Left ventricle myocardium inferior (tissue), 1 donor: ENCODE measurements around the gene LIMD2. TPM values are rescaled to one million over a fixed set of nuclear protein-coding genes. Genes with fewer than 3 reads are reported as not detected.
"Not testable (repeated sequence)": the region's sequence is repeated elsewhere in the genome, so short reads cannot be mapped to it uniquely, and the experiment has no call there.

Experiments
- DNase-seq: peaks from one replicate; pipeline ENCODE4 v3.0.0-alpha.2; 2020
- H3K27ac ChIP-seq: fragments of 200-600 bp; replicated peaks from 2 replicates; pipeline ENCODE4 v1.8.0; 2021
- H3K27me3 ChIP-seq: fragments of 200-600 bp; 2 replicates; pipeline ENCODE4 v1.8.0; 2021; ENCODE audit warnings: low read depth
- H3K36me3 ChIP-seq: fragments of 200-600 bp; 2 replicates; pipeline ENCODE4 v1.8.0; 2021
- H3K4me1 ChIP-seq: fragments of 200-600 bp; 2 replicates; pipeline ENCODE4 v1.8.0; 2021
- H3K4me3 ChIP-seq: fragments of 200-600 bp; 2 replicates; pipeline ENCODE4 v1.8.0; 2021; ENCODE audit warnings: mild to moderate bottlenecking, moderate library complexity
- H3K9me3 ChIP-seq: fragments of 200-600 bp; replicated peaks from 2 replicates; pipeline ENCODE4 v1.8.0; 2021
- intact Hi-C: fragments of 100-400 bp; cut with micrococcal nuclease; formaldehyde crosslinking; loops from one replicate; pipeline ENCODE4 v1.11.0; 2022
- total RNA-seq: library from RNA; stranded (reverse); fragmentation: NEBNext Ultra II Directional; extraction: Animal tissue kit (Norgen Biotek cat#: 25700); gene quantifications from one replicate; pipeline ENCODE4 v1.2.1, GENCODE V29; 2021
- TF ChIP-seq, protein P1 (sequence below): fragments of 200-600 bp; IDR thresholded peaks from 2 replicates; pipeline ENCODE4 v1.8.0; 2021; ENCODE audit warnings: antibody characterized with exemption, mild to moderate bottlenecking, borderline replicate concordance
- donor health status: DM: no; HTN: yes; CAD: no; lungs with severe emphysema.

Gene LIMD2
- total RNA-seq, 1 donor from 2014 or later = 2.7 TPM

DNA sequence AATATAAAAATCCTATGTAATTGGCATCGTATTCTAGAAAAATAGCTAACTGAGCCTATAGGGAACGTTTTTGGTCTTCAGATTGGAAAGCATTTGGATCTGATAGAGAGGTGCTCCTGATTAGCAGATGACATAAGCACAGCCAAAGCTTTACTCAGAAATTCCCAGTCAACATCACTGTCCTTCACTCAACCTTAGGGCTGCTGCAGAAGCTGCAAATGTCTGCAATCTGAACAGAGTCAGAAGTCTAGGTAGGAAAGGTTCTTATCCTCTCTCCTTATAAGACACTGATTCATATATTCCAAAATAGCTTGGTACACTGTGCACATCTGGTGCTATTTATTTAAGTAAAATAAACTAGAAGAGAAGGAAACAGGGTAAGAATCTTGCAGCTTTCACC is 22.5 kb upstream of the LIMD2 start:
- Histone ChIP-seq H3K27ac (peak overlapping the region; percentile 20), H3K36me3 (peaks cover 37% of the 10 kb centered on the region), H3K4me1 (peaks cover 20% of the 10 kb centered on the region), H3K9me3 (no peaks in the 10 kb centered on the region), H3K27me3 (no peaks in the 10 kb centered on the region), H3K4me3 (no peak overlapping the region)
- intact Hi-C loops = no loop called here
- no peak for DNase-seq
- TF ChIP-seq, protein P1, sequence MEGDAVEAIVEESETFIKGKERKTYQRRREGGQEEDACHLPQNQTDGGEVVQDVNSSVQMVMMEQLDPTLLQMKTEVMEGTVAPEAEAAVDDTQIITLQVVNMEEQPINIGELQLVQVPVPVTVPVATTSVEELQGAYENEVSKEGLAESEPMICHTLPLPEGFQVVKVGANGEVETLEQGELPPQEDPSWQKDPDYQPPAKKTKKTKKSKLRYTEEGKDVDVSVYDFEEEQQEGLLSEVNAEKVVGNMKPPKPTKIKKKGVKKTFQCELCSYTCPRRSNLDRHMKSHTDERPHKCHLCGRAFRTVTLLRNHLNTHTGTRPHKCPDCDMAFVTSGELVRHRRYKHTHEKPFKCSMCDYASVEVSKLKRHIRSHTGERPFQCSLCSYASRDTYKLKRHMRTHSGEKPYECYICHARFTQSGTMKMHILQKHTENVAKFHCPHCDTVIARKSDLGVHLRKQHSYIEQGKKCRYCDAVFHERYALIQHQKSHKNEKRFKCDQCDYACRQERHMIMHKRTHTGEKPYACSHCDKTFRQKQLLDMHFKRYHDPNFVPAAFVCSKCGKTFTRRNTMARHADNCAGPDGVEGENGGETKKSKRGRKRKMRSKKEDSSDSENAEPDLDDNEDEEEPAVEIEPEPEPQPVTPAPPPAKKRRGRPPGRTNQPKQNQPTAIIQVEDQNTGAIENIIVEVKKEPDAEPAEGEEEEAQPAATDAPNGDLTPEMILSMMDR = no peak

DNA sequence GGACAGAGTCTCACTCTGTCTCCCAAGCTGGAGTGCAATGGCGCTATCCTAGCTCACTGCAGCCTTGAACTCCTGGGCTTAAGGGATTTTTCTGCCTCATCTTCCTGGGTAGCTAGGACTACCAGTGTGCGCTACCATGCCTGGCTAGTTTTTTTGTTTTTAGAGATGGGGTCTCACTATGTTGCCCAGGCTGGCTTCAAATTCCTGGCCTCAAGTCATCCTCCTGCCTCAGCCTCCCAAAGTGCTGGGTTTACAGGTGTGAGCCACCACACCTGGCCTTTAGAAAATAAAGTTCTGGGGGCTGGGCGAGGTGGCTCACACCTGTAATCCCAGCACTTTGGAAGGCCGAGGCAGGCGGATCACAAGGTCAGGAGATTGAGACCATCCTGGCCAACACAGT is 20.3 kb upstream of the LIMD2 start:
- Histone ChIP-seq H3K4me1 (peaks cover 24% of the 10 kb centered on the region), H3K36me3 (peaks cover 21% of the 10 kb centered on the region)
- H3K4me3 ChIP-seq, H3K9me3 ChIP-seq, H3K27me3 ChIP-seq, DNase-seq, H3K27ac ChIP-seq, intact Hi-C loops: not testable (repeated sequence)

DNA sequence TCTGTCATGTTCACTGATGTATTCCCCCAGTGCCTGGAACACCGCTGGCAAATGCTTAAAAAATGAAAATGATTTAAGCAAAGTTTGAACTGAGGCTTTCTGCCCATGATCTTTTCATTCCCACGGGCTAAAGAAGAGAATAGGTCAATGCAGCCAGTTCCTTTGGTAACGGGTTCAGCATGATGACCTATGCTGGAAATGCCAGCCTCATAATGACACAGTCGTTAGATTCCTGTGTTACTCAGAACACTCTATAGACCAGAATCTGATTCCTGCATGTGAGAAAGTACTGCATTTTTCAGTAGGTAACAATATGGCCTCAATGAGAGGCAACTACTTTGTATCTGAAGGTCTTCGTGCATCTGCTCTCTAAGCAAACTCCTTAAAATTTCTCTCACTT is 19.1 kb upstream of the LIMD2 start:
- peak overlapping the region; percentile 34 for H3K27ac ChIP-seq
- intact Hi-C loops = no loop called here
- H3K27me3 ChIP-seq = no peaks in the 10 kb centered on the region
- no peak overlapping the region for H3K4me3 ChIP-seq
- TF ChIP-seq, protein P1 = no peak
- peaks cover 8% of the 10 kb centered on the region for H3K36me3 ChIP-seq
- no peak for DNase-seq
- peaks cover 32% of the 10 kb centered on the region for H3K4me1 ChIP-seq
- no peaks in the 10 kb centered on the region for H3K9me3 ChIP-seq

DNA sequence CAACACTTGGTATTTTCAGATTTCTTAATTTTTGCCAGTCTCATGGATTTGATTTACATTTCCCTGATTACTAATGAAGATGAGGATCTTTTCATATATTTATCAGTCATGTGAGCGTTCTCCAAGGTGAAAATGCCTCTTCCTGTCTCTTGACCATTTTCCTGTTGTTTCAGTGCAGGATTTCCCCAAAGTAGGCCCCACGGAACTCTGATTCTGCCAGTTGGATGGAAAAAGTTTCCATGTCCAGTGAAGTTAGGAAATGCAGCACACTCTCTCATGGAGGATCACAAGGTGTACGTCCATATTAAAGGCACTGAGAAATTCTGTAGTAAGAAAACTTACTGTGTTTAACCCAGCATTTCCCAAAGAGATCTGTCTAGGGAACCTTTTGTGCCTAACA is 16.5 kb upstream of the LIMD2 start:
- no peak overlapping the region for H3K4me3 ChIP-seq
- H3K27ac ChIP-seq = no peak overlapping the region
- no peak for DNase-seq
- H3K36me3 ChIP-seq = peaks cover 33% of the 10 kb centered on the region
- TF ChIP-seq, protein P1 = no peak
- no peaks in the 10 kb centered on the region for H3K27me3 ChIP-seq
- H3K9me3 ChIP-seq = no peaks in the 10 kb centered on the region
- H3K4me1 ChIP-seq = peaks cover 14% of the 10 kb centered on the region
- intact Hi-C loops = no loop called here

DNA sequence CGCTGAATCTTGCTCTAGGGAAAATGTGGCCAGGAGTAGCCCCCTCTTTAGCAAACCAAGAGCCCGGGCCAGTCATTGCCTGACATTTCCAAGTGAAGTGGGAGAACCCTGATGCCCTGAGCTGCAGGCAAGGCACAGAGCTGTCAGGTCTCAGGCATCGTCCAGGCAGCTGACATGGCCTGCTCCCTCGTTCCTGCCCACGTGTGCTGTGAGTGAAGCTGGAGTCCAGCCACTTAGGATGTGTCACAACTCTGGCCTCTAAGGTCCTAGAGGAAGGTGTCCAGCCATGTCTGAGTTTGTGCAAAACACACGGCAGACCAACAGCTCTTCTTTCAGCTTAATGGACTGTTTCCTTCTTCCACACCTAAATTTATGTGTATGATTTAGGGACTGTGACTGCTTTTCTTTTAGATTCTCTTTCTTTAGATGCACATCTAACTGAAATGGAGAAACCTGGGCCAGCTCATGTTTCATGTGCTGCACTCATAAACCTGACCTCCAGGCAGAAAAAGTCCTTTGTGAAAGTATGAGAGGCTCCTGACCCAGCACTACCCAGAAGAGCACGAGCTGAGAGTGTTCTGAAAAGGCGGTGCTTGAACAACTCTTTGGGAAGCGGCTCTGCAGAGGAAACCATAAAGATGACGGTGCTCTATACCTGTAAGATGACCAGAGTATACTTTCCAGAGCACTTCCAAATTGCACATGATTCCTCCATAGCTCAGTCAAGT is 14.8 kb upstream of the LIMD2 start:
- Histone ChIP-seq H3K27ac (no peak overlapping the region), H3K4me3 (no peak overlapping the region), H3K4me1 (peaks cover 14% of the 10 kb centered on the region), H3K36me3 (peaks cover 48% of the 10 kb centered on the region), H3K9me3 (no peaks in the 10 kb centered on the region), H3K27me3 (no peaks in the 10 kb centered on the region)
- peak; percentile 37 for DNase-seq
- TF ChIP-seq, protein P1 = no peak
- intact Hi-C loops = no loop called here

DNA sequence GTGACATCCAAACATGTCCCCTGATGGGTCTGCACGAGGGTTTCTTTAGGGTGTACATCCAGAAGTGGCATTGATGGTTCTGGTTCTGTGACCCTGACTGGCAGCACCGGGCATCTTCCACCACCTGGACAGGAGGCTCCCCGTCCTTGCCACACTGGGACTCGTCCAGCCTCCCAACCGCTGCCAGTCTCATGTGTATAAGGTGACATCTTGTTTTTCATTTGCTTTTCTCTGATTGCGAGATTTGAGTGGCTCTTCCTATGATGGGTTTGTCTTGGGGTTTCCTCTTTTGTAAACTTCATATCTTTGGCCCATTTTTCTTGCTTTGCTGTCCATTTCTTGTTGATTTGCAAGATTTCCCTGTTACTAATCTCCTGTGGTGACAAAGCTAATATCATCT is 9.2 kb upstream of the LIMD2 start:
- intact Hi-C loops = no loop called here
- H3K4me1 ChIP-seq = no peaks in the 10 kb centered on the region
- no peak overlapping the region for H3K4me3 ChIP-seq
- no peak for DNase-seq
- TF ChIP-seq, protein P1 = no peak
- no peaks in the 10 kb centered on the region for H3K9me3 ChIP-seq
- H3K27ac ChIP-seq = no peak overlapping the region
- H3K27me3 ChIP-seq = no peaks in the 10 kb centered on the region
- peaks cover 87% of the 10 kb centered on the region for H3K36me3 ChIP-seq
